GM13977 (cell line): ENCODE results near the gene CYCS.

ENCODE experiments used
- DNase-seq: peaks from one replicate; pipeline ENCODE4 v3.0.0; 2012; ENCODE audit warnings: low spot score
- CTCF ChIP-seq: IDR thresholded peaks from 2 replicates; pipeline ENCODE4 v1.5.1; 2012; ENCODE audit warnings: mild to moderate bottlenecking, control low read depth; ENCODE audit not compliant: insufficient read depth; ENCODE audit errors: extremely low read depth, missing control alignments
- in situ Hi-C: fragments of 300-500 bp; cut with MboI; formaldehyde crosslinking; loops from one replicate; pipeline ENCODE4 v1.12.0; 2022; ENCODE audit warnings: low sequenced_read_pairs, low pct_unique_long_range_greater_than_20kb, mixed read lengths, inconsistent platforms; ENCODE audit not compliant: unreplicated experiment

The CYCS gene

GRCh38 chr7:25077096-25077495 is 48.0 kb downstream of the CYCS start:
- TF ChIP-seq CTCF, result no peak
- in situ Hi-C loops, result loop anchor here (10.0 kb wide), 1 partner anchor 272 kb away; no protein-coding TSS in a partner anchor
- DNase-seq, result no peak

DNA sequence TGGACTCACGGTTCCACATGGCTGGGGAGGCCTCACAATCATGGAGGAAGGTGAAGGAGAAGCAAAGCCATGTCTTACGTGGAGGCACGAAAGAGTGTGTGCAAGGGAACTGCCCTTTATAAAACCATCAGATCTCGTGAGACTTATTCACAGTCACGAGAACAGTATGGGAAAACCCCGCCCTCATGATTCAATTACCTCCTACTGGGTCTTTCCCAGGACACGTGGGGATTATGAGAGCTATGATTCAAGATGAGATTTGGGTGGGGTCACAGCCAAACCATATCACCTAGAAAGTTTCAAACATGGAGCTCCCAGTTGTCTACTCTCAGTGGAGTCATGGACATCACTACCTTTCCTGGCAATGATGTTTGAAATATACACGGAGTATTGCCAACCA is 49.6 kb downstream of the CYCS start:
- no peak for TF ChIP-seq CTCF
- DNase-seq, result no peak
- in situ Hi-C loops, result loop anchor here (10.0 kb wide), 1 partner anchor 271 kb away; no protein-coding TSS in a partner anchor

DNA sequence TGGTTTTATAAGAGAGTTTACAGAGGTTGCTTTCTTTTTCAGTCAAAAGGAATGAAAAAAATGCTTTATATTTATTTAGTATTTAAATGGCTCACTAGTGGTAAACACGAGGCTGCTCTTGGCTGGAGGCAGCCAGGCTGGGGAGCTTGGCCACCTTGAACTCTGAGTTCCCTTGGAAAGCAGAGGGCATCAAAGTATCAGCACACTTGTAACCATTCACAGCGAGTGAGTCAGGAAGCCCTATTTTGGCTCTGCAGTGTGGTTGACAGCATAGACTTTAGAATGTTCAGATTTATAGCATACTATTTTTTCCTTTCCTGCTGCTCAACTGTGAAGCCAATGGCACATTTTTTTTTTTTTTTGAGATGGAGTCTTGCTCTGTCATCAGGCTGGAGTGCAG is 51.6 kb downstream of the CYCS start:
- no peak for TF ChIP-seq CTCF
- in situ Hi-C loops, result loop anchor here (10.0 kb wide), 1 partner anchor 269 kb away; no protein-coding TSS in a partner anchor
- no peak for DNase-seq
